Measurements from ENCODE around the gene SLC30A1.

SLC30A1 gene

GRCh38 chr1:211601159-211601558 is 22.2 kb upstream of the SLC30A1 start:
- Histone ChIP-seq H3K9ac (ENCODE audit: low read depth in 1 of 2, low read length in 2 of 2) (no peak overlapping the region), H3K36me3 (ENCODE audit: control insufficient read depth in 1 of 2, insufficient read depth in 2 of 2, low read length in 2 of 2) (no peaks in the 10 kb centered on the region), H3K4me3 (ENCODE audit: low read depth in 1 of 2, low read length in 2 of 2) (no peak overlapping the region), H3K27me3 (ENCODE audit: control insufficient read depth in 1 of 2, insufficient read depth in 2 of 2, low read length in 2 of 2) (no peaks in the 10 kb centered on the region), H3K27ac (ENCODE audit: low read depth, low read length) (no peak overlapping the region), H3K4me1 (ENCODE audit: control insufficient read depth in 1 of 2, insufficient read depth in 2 of 2, low read length in 2 of 2) (peaks cover 18 to 25% of the 10 kb centered on the region in 2 donors), H3K9me3 (ENCODE audit: control insufficient read depth in 1 of 2, low read length in 2 of 2) (no peaks in the 10 kb centered on the region)

- Histone ChIP-seq H3K36me3 (ENCODE audit: control insufficient read depth in 1 of 2, insufficient read depth in 2 of 2, low read length in 2 of 2) (no peaks in the 10 kb centered on the region), H3K27ac (ENCODE audit: low read depth, low read length) (no peak overlapping the region), H3K9ac (ENCODE audit: low read depth in 1 of 2, low read length in 2 of 2) (no peak overlapping the region), H3K27me3 (ENCODE audit: control insufficient read depth in 1 of 2, insufficient read depth in 2 of 2, low read length in 2 of 2) (no peaks in the 10 kb centered on the region), H3K4me1 (ENCODE audit: control insufficient read depth in 1 of 2, insufficient read depth in 2 of 2, low read length in 2 of 2) (peaks cover 18% of the 10 kb centered on the region in 2 donors), H3K9me3 (ENCODE audit: control insufficient read depth in 1 of 2, low read length in 2 of 2) (no peaks in the 10 kb centered on the region), H3K4me3 (ENCODE audit: low read depth in 1 of 2, low read length in 2 of 2) (no peak overlapping the region)
These were observed 20.3 kb upstream of the SLC30A1 start for GRCh38 chr1:211599250-211599649.

DNA sequence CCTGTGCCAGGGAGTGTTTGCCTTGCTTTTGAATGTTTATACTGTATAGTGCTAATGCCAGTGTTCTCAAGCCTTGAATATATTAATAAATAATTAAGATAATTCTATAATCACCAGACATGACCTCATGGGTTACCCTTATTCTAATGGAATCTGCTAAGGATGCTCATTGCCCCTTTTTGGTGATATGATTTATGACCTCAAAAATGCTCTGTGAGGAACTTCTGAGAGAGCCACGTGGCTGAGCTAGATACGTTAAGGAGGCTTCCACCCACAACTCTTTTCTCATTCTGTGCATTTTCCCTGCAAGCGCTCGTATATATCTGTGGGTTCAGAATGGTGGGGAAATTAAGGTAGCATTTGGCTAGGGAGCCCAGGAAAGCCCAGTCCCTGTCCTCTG is 19.6 kb upstream of the SLC30A1 start:
- Histone ChIP-seq H3K9ac (ENCODE audit: low read depth in 1 of 2, low read length in 2 of 2) (no peak overlapping the region), H3K4me3 (ENCODE audit: low read depth in 1 of 2, low read length in 2 of 2) (no peak overlapping the region), H3K9me3 (ENCODE audit: control insufficient read depth in 1 of 2, low read length in 2 of 2) (no peaks in the 10 kb centered on the region), H3K4me1 (ENCODE audit: control insufficient read depth in 1 of 2, insufficient read depth in 2 of 2, low read length in 2 of 2) (peaks cover 13 to 17% of the 10 kb centered on the region in 2 donors), H3K27ac (ENCODE audit: low read depth, low read length) (no peak overlapping the region), H3K36me3 (ENCODE audit: control insufficient read depth in 1 of 2, insufficient read depth in 2 of 2, low read length in 2 of 2) (no peaks in the 10 kb centered on the region), H3K27me3 (ENCODE audit: control insufficient read depth in 1 of 2, insufficient read depth in 2 of 2, low read length in 2 of 2) (no peaks in the 10 kb centered on the region)

DNA sequence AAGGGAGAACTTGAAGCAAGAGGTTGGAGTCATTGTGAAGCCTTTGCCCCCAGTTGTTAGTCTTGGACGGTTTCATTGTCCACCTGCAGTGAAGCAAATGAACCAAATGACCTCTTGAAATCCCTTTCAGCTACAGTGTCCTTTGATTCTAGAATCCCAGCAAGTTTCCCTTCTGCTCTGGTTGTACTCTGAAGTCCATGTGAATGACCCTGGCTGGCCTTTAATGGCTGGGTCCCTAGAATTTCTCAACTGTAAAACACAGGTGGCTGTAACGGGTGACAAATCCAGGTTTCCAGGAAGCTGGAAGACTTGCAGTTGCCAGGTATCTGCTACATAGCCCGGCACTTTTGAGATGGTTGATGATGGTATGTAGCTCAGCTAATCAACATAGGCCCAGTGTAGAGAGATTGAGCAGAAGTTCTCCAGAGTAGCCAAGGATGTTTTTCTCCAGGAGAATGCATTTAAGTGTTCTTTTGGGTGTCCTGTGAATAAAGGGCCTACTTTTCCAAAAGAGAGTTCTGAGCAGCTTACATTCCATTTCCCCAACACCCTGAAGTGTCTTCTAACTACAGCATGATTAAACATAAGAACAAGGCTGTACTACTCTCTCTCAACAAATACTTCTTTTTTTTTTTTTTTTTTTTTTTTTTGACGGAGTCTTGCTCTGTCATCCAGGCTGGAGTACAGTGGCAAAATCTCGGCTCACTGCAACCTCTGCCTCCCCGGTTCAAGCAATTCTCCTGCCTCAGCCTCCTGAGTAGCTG is 17.6 kb upstream of the SLC30A1 start:
- Histone ChIP-seq H3K9me3 (ENCODE audit: control insufficient read depth in 1 of 2, low read length in 2 of 2) (no peaks in the 10 kb centered on the region), H3K4me1 (ENCODE audit: control insufficient read depth in 1 of 2, insufficient read depth in 2 of 2, low read length in 2 of 2) (no peaks in the 10 kb centered on the region), H3K4me3 (ENCODE audit: low read depth in 1 of 2, low read length in 2 of 2) (no peak overlapping the region), H3K27ac (ENCODE audit: low read depth, low read length) (no peak overlapping the region), H3K27me3 (ENCODE audit: control insufficient read depth in 1 of 2, insufficient read depth in 2 of 2, low read length in 2 of 2) (no peaks in the 10 kb centered on the region), H3K36me3 (ENCODE audit: control insufficient read depth in 1 of 2, insufficient read depth in 2 of 2, low read length in 2 of 2) (no peaks in the 10 kb centered on the region), H3K9ac (ENCODE audit: low read depth in 1 of 2, low read length in 2 of 2) (no peak overlapping the region)

- H3K27me3 ChIP-seq (ENCODE audit: control insufficient read depth in 1 of 2, insufficient read depth in 2 of 2, low read length in 2 of 2), result no peaks in the 10 kb centered on the region
- no peaks in the 10 kb centered on the region for H3K4me1 ChIP-seq (ENCODE audit: control insufficient read depth in 1 of 2, insufficient read depth in 2 of 2, low read length in 2 of 2)
- no peak overlapping the region for H3K4me3 ChIP-seq (ENCODE audit: low read depth in 1 of 2, low read length in 2 of 2)
- H3K36me3 ChIP-seq (ENCODE audit: control insufficient read depth in 1 of 2, insufficient read depth in 2 of 2, low read length in 2 of 2), result no peaks in the 10 kb centered on the region
- H3K9ac ChIP-seq (ENCODE audit: low read depth in 1 of 2, low read length in 2 of 2), result no peak overlapping the region
- H3K9me3 ChIP-seq (ENCODE audit: control insufficient read depth in 1 of 2, low read length in 2 of 2), result no peaks in the 10 kb centered on the region
- no peak overlapping the region for H3K27ac ChIP-seq (ENCODE audit: low read depth, low read length)
These were observed 16.5 kb upstream of the SLC30A1 start for GRCh38 chr1:211595419-211595818.

GRCh38 chr1:211591980-211592493 is 13.1 kb upstream of the SLC30A1 start:
- Histone ChIP-seq H3K4me3 (ENCODE audit: low read depth in 1 of 2, low read length in 2 of 2) (no peak overlapping the region), H3K4me1 (ENCODE audit: control insufficient read depth in 1 of 2, insufficient read depth in 2 of 2, low read length in 2 of 2) (no peaks in the 10 kb centered on the region), H3K36me3 (ENCODE audit: control insufficient read depth in 1 of 2, insufficient read depth in 2 of 2, low read length in 2 of 2) (no peaks in the 10 kb centered on the region), H3K9ac (ENCODE audit: low read depth in 1 of 2, low read length in 2 of 2) (no peak overlapping the region), H3K9me3 (ENCODE audit: control insufficient read depth in 1 of 2, low read length in 2 of 2) (no peaks in the 10 kb centered on the region), H3K27me3 (ENCODE audit: control insufficient read depth in 1 of 2, insufficient read depth in 2 of 2, low read length in 2 of 2) (no peaks in the 10 kb centered on the region), H3K27ac (ENCODE audit: low read depth, low read length) (no peak overlapping the region)

- Histone ChIP-seq H3K9me3 (ENCODE audit: control insufficient read depth in 1 of 2, low read length in 2 of 2) (no peaks in the 10 kb centered on the region), H3K27ac (ENCODE audit: low read depth, low read length) (no peak overlapping the region), H3K4me3 (ENCODE audit: low read depth in 1 of 2, low read length in 2 of 2) (no peak overlapping the region), H3K9ac (ENCODE audit: low read depth in 1 of 2, low read length in 2 of 2) (no peak overlapping the region), H3K4me1 (ENCODE audit: control insufficient read depth in 1 of 2, insufficient read depth in 2 of 2, low read length in 2 of 2) (no peaks in the 10 kb centered on the region), H3K36me3 (ENCODE audit: control insufficient read depth in 1 of 2, insufficient read depth in 2 of 2, low read length in 2 of 2) (no peaks in the 10 kb centered on the region), H3K27me3 (ENCODE audit: control insufficient read depth in 1 of 2, insufficient read depth in 2 of 2, low read length in 2 of 2) (no peaks in the 10 kb centered on the region)
These were observed 11.1 kb upstream of the SLC30A1 start for GRCh38 chr1:211589782-211590721.

DNA sequence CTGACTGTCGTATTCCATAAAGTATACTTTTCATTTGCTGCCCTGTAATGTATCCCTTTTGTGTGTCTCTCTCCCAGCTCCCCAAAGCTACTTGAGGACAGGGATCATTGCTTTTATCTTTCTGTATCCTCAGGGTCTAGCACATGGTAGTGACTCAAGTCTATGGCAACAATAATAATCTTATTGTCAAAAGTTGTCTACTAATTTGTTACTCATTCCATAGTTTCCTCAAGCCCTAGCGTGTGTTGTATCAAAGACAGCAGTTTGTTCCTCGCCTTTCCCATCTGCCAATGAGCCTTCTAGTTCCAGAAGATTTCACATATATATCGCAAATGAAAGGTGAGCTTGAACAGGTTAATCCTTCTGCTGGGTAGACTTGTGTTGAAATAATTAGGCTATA is 9.8 kb upstream of the SLC30A1 start:
- no peak overlapping the region for H3K27ac ChIP-seq (ENCODE audit: low read depth, low read length)
- H3K4me1 ChIP-seq (ENCODE audit: control insufficient read depth in 1 of 2, insufficient read depth in 2 of 2, low read length in 2 of 2), result peaks cover 0 to under 1% of the 10 kb centered on the region in 2 donors
- no peaks in the 10 kb centered on the region for H3K27me3 ChIP-seq (ENCODE audit: control insufficient read depth in 1 of 2, insufficient read depth in 2 of 2, low read length in 2 of 2)
- no peaks in the 10 kb centered on the region for H3K9me3 ChIP-seq (ENCODE audit: control insufficient read depth in 1 of 2, low read length in 2 of 2)
- H3K4me3 ChIP-seq (ENCODE audit: low read depth in 1 of 2, low read length in 2 of 2), result no peak overlapping the region
- H3K9ac ChIP-seq (ENCODE audit: low read depth in 1 of 2, low read length in 2 of 2), result no peak overlapping the region
- H3K36me3 ChIP-seq (ENCODE audit: control insufficient read depth in 1 of 2, insufficient read depth in 2 of 2, low read length in 2 of 2), result no peaks in the 10 kb centered on the region

GRCh38 chr1:211587123-211587522 is 8.2 kb upstream of the SLC30A1 start:
- H3K9ac ChIP-seq (ENCODE audit: low read depth in 1 of 2, low read length in 2 of 2), result no peak overlapping the region
- no peak overlapping the region for H3K4me3 ChIP-seq (ENCODE audit: low read depth in 1 of 2, low read length in 2 of 2)
- H3K4me1 ChIP-seq (ENCODE audit: control insufficient read depth in 1 of 2, insufficient read depth in 2 of 2, low read length in 2 of 2), result peaks cover 7 to 9% of the 10 kb centered on the region in 2 donors
- H3K27ac ChIP-seq (ENCODE audit: low read depth, low read length), result no peak overlapping the region
- no peaks in the 10 kb centered on the region for H3K36me3 ChIP-seq (ENCODE audit: control insufficient read depth in 1 of 2, insufficient read depth in 2 of 2, low read length in 2 of 2)
- no peaks in the 10 kb centered on the region for H3K27me3 ChIP-seq (ENCODE audit: control insufficient read depth in 1 of 2, insufficient read depth in 2 of 2, low read length in 2 of 2)
- H3K9me3 ChIP-seq (ENCODE audit: control insufficient read depth in 1 of 2, low read length in 2 of 2), result no peaks in the 10 kb centered on the region

DNA sequence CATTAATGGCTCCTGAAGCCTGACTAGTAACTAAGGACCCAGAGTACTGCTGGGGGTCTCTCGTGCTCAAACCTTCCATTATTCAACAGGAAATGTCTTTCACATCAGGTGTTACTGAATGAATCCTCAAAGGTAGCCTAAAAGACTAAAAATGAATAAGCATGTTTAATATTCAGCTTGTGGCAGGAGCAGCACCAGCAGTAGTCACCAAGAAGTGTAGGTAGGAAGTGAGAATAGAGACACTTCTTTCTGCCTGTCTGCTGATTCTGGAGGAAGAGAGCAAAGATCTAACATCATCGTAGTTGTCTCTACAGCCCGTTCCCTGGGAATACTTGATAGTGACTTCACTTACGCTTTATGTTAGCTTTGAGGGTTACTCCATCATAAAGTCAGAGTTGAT is 7.6 kb upstream of the SLC30A1 start:
- Histone ChIP-seq H3K36me3 (ENCODE audit: control insufficient read depth in 1 of 2, insufficient read depth in 2 of 2, low read length in 2 of 2) (no peaks in the 10 kb centered on the region), H3K27ac (ENCODE audit: low read depth, low read length) (no peak overlapping the region)

More for the DNA sequence above, 7.6 kb upstream of the SLC30A1 start:
- no peak overlapping the region for H3K9ac ChIP-seq (ENCODE audit: low read depth in 1 of 2, low read length in 2 of 2)
- peaks cover 9 to 13% of the 10 kb centered on the region in 2 donors for H3K4me1 ChIP-seq (ENCODE audit: control insufficient read depth in 1 of 2, insufficient read depth in 2 of 2, low read length in 2 of 2)
- no peak overlapping the region for H3K4me3 ChIP-seq (ENCODE audit: low read depth in 1 of 2, low read length in 2 of 2)
- H3K9me3 ChIP-seq (ENCODE audit: control insufficient read depth in 1 of 2, low read length in 2 of 2), result no peaks in the 10 kb centered on the region
- H3K27me3 ChIP-seq (ENCODE audit: control insufficient read depth in 1 of 2, insufficient read depth in 2 of 2, low read length in 2 of 2), result no peaks in the 10 kb centered on the region
